CD1c-positive myeloid dendritic cell (primary cell): ENCODE measurements around the gene CTSD.

ENCODE experiments used
- DNase-seq: peaks from one replicate; pipeline ENCODE4 v3.0.0-alpha.2; 2016; ENCODE audit errors: extremely low spot score

The CTSD gene

GRCh38 chr11:1745701-1746320, 17.9 kb downstream of the CTSD start:
- no peak for DNase-seq

- DNase-seq, result no peak
Measured at GRCh38 chr11:1744891-1745700, 18.6 kb downstream of the CTSD start.

GRCh38 chr11:1744137-1744886, 19.4 kb downstream of the CTSD start:
- DNase-seq, result no peak

- DNase-seq, result no peak
Measured at GRCh38 chr11:1743585-1744136, 20.1 kb downstream of the CTSD start.

GRCh38 chr11:1742869-1743584, 20.7 kb downstream of the CTSD start:
- no peak for DNase-seq

- no peak for DNase-seq
Measured at GRCh38 chr11:1742371-1742770, 21.4 kb downstream of the CTSD start.

- no peak for DNase-seq
Measured at GRCh38 chr11:1741741-1742140, 22.0 kb downstream of the CTSD start.

GRCh38 chr11:1740786-1741530, 22.8 kb downstream of the CTSD start:
- no peak for DNase-seq

- peak; percentile 72 for DNase-seq
Measured at GRCh38 chr11:1739576-1739975, 24.2 kb downstream of the CTSD start.

- no peak for DNase-seq
Measured at GRCh38 chr11:1738380-1738779, 25.3 kb downstream of the CTSD start.

GRCh38 chr11:1737080-1737757, 26.5 kb downstream of the CTSD start:
- peak; percentile 27 for DNase-seq

GRCh38 chr11:1736447-1736992, 27.2 kb downstream of the CTSD start:
- no peak for DNase-seq

GRCh38 chr11:1735271-1735670, 28.5 kb downstream of the CTSD start:
- no peak for DNase-seq

- DNase-seq, result no peak
Measured at GRCh38 chr11:1734641-1735081, 29.1 kb downstream of the CTSD start.

GRCh38 chr11:1733716-1734640, 29.7 kb downstream of the CTSD start:
- DNase-seq, result no peak

GRCh38 chr11:1733009-1733715, 30.6 kb downstream of the CTSD start:
- no peak for DNase-seq

- no peak for DNase-seq
Measured at GRCh38 chr11:1732418-1733008, 31.2 kb downstream of the CTSD start.
